Measurements from ENCODE around the gene DDN. TPM values are rescaled to one million over a fixed set of nuclear protein-coding genes. Genes with fewer than 3 reads are reported as not detected.
A peak's percentile ranks its signal among the peaks of the same experiment; 100 is the strongest.

The DDN gene
- total RNA-seq, 1 experiment from 2014 or later: 0.35 TPM

DNA sequence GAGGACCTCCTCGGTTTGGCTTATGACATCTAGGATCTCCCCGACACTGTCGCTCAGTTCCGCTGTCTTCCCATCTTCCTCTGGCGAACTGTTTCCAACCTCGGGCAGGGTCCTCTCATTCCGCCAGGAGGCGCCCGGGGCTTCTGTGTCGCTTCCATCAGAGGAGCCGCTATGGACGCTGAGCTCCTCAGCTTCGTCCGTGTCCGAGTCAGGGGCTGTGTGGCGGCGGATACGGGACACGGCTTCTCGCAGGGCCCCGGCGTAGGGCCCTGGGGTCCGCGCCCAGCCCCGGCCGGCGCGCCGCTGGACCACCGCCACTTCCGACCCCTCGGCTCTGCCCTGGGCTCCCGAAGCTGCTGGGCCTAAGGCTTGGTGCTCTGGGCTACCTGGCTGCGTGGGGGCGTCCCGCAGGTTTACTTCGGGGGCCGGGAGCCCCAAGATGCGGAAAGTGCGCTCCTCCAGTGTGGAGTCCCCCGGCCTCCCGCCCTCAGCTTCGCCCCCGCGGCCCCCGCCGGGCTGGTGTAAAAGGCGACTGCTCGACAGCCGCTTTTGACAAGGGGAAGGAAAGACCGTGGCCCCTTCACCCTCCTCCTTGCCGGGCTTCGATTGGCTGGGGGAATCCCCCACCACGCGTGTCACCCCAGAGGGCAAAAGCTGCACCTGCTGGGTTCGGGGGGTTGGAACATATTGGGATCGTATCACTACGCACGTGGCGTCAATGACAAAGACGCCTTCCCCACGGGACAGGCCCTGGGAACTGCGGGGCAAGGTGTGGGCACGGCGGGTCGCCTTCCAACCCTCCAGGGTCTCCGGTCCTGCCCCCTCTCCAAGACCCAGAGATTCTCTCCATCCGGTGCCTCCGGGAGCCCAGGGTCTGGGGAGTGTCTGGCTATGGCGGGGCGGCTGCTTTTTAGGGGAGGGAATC lies 2.1 kb downstream of the DDN start:
- Mint-ChIP-seq H3K4me1 (peaks cover 13 to 36% of the 10 kb centered on the region in 2 experiments), H3K9me3 (0 out of 5 replicates have a peak, but pooled peaks cover 0 to 4% of the 10 kb centered on the region in 2 experiments), H3K27me3 (ENCODE audit: low read depth) (peaks cover 86% of the 10 kb centered on the region), H3K4me3 (peak overlapping the region; percentile 51 to 77), H3K36me3 (ENCODE audit: insufficient read depth in 1 of 3, low read depth in 3 of 3) (peaks cover 2 to 3% (median 2%) of the 10 kb centered on the region in 3 experiments; a peak in 4 of 7 replicates), H3K27ac (no peak overlapping the region)
- H4K5ac ChIP-seq (ENCODE audit: insufficient read length, low read depth, low read length): no peak overlapping the region
- no peak overlapping the region for H3K18ac ChIP-seq (ENCODE audit: insufficient read length, low read depth, low read length)
- H2AFZ ChIP-seq (ENCODE audit: low read length): no peak overlapping the region
- no peak overlapping the region for H4K91ac ChIP-seq (ENCODE audit: insufficient read length, low read depth, low read length)
- TF ChIP-seq, protein P1, sequence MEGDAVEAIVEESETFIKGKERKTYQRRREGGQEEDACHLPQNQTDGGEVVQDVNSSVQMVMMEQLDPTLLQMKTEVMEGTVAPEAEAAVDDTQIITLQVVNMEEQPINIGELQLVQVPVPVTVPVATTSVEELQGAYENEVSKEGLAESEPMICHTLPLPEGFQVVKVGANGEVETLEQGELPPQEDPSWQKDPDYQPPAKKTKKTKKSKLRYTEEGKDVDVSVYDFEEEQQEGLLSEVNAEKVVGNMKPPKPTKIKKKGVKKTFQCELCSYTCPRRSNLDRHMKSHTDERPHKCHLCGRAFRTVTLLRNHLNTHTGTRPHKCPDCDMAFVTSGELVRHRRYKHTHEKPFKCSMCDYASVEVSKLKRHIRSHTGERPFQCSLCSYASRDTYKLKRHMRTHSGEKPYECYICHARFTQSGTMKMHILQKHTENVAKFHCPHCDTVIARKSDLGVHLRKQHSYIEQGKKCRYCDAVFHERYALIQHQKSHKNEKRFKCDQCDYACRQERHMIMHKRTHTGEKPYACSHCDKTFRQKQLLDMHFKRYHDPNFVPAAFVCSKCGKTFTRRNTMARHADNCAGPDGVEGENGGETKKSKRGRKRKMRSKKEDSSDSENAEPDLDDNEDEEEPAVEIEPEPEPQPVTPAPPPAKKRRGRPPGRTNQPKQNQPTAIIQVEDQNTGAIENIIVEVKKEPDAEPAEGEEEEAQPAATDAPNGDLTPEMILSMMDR (conservative IDR thresholded peaks at IDR 0.05): peak; percentile 83
- H3K4ac ChIP-seq (ENCODE audit: low read depth, low read length): no peak overlapping the region
- no peak overlapping the region for H2AK5ac ChIP-seq (ENCODE audit: insufficient read length, low read length)
- WGBS (ENCODE audit: extremely low coverage, insufficient read length, low lambda C conversion rate): no CpG with 5 or more reads among the region's 71 CpGs
- H2BK15ac ChIP-seq (ENCODE audit: low read depth, low read length): no peak overlapping the region
- no peak overlapping the region for H3K23ac ChIP-seq (ENCODE audit: insufficient read length, low read depth, low read length)
- H3K79me1 ChIP-seq (ENCODE audit: insufficient read depth, low read depth, low read length, poor library complexity, severe bottlenecking): no peaks in the 10 kb centered on the region
- no peak overlapping the region for H2BK20ac ChIP-seq (ENCODE audit: low read depth, low read length, poor library complexity, severe bottlenecking)
- H4K8ac ChIP-seq (replicated peaks; ENCODE audit: insufficient read length, low read depth, low read length): no peak overlapping the region
- no peak overlapping the region for H2BK5ac ChIP-seq (ENCODE audit: insufficient read length, low read length)
- H3K79me2 ChIP-seq (ENCODE audit: insufficient read depth, low read length): no peaks in the 10 kb centered on the region
- no peaks in the 10 kb centered on the region for H3K9me3 ChIP-seq (ENCODE audit: control insufficient read depth, low read depth, low read length)
- H3K27ac ChIP-seq (ENCODE audit: insufficient read length, low read depth, low read length): no peak overlapping the region
- no peaks in the 10 kb centered on the region for H4K20me1 ChIP-seq (ENCODE audit: control insufficient read depth, insufficient read depth, insufficient read length)
- H3K9ac ChIP-seq (ENCODE audit: extremely low read depth, insufficient read length, low read length): no peak overlapping the region
- H3K14ac ChIP-seq (ENCODE audit: insufficient read depth, low read length): no peak overlapping the region
- DNase-seq: peak; percentile 89
- H2BK120ac ChIP-seq (ENCODE audit: low read depth, low read length, poor library complexity, severe bottlenecking): no peak overlapping the region
- peak overlapping the region; percentile 53 for H3K4me2 ChIP-seq (ENCODE audit: insufficient read depth, insufficient read length, low read length)
- peaks cover 46% of the 10 kb centered on the region; the same call in 1 of the 2 replicates for H3K27me3 ChIP-seq (ENCODE audit: insufficient read depth, low read length)
- H3K4me1 ChIP-seq (ENCODE audit: insufficient read depth, low read length): no peaks in the 10 kb centered on the region
- no peak overlapping the region for H3K56ac ChIP-seq (ENCODE audit: insufficient read length, low read depth, low read length)
- peaks cover 27% of the 10 kb centered on the region for H3K23me2 ChIP-seq (ENCODE audit: insufficient read length, low read depth, low read length, poor library complexity, severe bottlenecking)
- H2BK12ac ChIP-seq (ENCODE audit: insufficient read length, low read depth, low read length): no peak overlapping the region
- H3T11ph ChIP-seq (ENCODE audit: low read length): no peak overlapping the region
